ENCODE measurements around the gene DGAT2.

DGAT2 gene

GRCh38 chr11:75827562-75827961, 59.0 kb downstream of the DGAT2 start:
- Histone ChIP-seq H3K27ac (ENCODE audit: low read depth, low read length) (peak overlapping the region; percentile 0; the same call in 1 of the 2 replicates), H3K79me2 (ENCODE audit: control insufficient read depth, insufficient read depth, low read length, unreplicated experiment) (peaks cover 85% of the 10 kb centered on the region), H3K4me1 (ENCODE audit: control insufficient read depth, insufficient read depth, low read length, unreplicated experiment) (peaks cover 28% of the 10 kb centered on the region), H2AFZ (ENCODE audit: low read length, unreplicated experiment) (no peak overlapping the region), H3K4me3 (ENCODE audit: low read depth, low read length) (no peak overlapping the region), H3K27me3 (ENCODE audit: insufficient read depth, low read length) (no peaks in the 10 kb centered on the region), H3K36me3 (ENCODE audit: insufficient read depth, low read length) (peaks cover 2% of the 10 kb centered on the region; the same call in 1 of the 2 replicates)

DNA sequence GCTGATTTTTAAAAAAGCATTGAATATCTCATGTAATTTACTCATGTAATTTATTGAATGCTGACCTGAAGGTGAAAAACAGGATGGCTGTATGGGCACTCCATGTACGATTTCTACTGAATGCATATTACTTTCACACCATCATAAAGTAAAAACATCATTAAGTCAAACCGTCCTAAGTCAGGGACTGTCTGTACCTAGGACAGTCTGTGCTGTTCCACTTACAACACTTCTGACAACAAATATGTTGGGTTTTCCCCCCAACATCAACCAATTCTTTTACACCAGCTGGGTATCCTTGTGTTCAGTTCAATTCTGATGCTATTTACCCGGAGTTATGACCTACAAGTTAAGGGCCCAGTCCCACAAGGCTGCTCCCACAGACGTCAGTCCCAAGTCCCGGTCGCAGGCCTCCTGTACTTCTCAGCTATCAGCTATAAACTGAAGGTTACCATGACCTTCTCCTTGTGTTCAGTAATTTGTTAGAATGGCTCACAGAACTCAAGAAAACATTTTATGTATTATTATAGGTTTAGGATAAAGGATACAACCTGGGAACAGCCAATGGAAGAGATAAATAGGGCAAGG, 63.4 kb downstream of the DGAT2 start:
- H3K27ac ChIP-seq (ENCODE audit: low read depth, low read length), result no peak overlapping the region
- peaks cover 7% of the 10 kb centered on the region for H3K4me1 ChIP-seq (ENCODE audit: control insufficient read depth, insufficient read depth, low read length, unreplicated experiment)
- H3K4me3 ChIP-seq (ENCODE audit: low read depth, low read length), result no peak overlapping the region
- no peaks in the 10 kb centered on the region; the same call in 1 of the 2 replicates for H3K36me3 ChIP-seq (ENCODE audit: insufficient read depth, low read length)
- no peak overlapping the region for H2AFZ ChIP-seq (ENCODE audit: low read length, unreplicated experiment)
- no peaks in the 10 kb centered on the region for H3K27me3 ChIP-seq (ENCODE audit: insufficient read depth, low read length)
- H3K79me2 ChIP-seq (ENCODE audit: control insufficient read depth, insufficient read depth, low read length, unreplicated experiment), result peaks cover 50% of the 10 kb centered on the region

GRCh38 chr11:75834728-75835127, 66.2 kb downstream of the DGAT2 start:
- Histone ChIP-seq H3K27me3 (ENCODE audit: insufficient read depth, low read length) (no peaks in the 10 kb centered on the region), H3K4me3 (ENCODE audit: low read depth, low read length) (no peak overlapping the region), H2AFZ (ENCODE audit: low read length, unreplicated experiment) (no peak overlapping the region), H3K79me2 (ENCODE audit: control insufficient read depth, insufficient read depth, low read length, unreplicated experiment) (peaks cover 35% of the 10 kb centered on the region), H3K36me3 (ENCODE audit: insufficient read depth, low read length) (peaks cover 3% of the 10 kb centered on the region; the same call in 1 of the 2 replicates), H3K4me1 (ENCODE audit: control insufficient read depth, insufficient read depth, low read length, unreplicated experiment) (no peaks in the 10 kb centered on the region), H3K27ac (ENCODE audit: low read depth, low read length) (no peak overlapping the region)

DNA sequence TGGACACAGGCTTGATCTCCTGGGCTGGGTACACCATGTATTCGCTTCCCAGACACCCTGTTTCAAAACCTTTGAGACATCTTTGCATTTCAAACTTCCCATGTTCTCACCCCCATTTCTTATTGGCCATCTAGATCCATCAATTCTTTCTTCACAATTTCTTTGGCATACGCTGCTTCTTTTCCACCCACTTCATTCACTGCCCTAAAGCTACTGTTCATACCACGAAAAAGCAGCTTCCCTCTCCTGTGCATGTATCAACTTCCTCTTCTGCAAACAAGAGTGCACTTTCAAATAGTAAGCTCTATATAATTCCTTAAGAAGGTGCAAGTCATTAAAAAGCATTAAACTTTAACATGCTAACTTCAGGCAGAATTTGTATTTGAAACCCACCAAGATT, 67.8 kb downstream of the DGAT2 start:
- Histone ChIP-seq H3K27me3 (ENCODE audit: insufficient read depth, low read length) (no peaks in the 10 kb centered on the region), H3K4me1 (ENCODE audit: control insufficient read depth, insufficient read depth, low read length, unreplicated experiment) (peaks cover 4% of the 10 kb centered on the region), H3K36me3 (ENCODE audit: insufficient read depth, low read length) (peaks cover 3% of the 10 kb centered on the region; the same call in 1 of the 2 replicates), H3K79me2 (ENCODE audit: control insufficient read depth, insufficient read depth, low read length, unreplicated experiment) (peaks cover 26% of the 10 kb centered on the region), H3K4me3 (ENCODE audit: low read depth, low read length) (no peak overlapping the region), H2AFZ (ENCODE audit: low read length, unreplicated experiment) (no peak overlapping the region), H3K27ac (ENCODE audit: low read depth, low read length) (no peak overlapping the region)

- no peak overlapping the region for H3K4me3 ChIP-seq (ENCODE audit: low read depth, low read length)
- H3K27me3 ChIP-seq (ENCODE audit: insufficient read depth, low read length), result no peaks in the 10 kb centered on the region
- H3K27ac ChIP-seq (ENCODE audit: low read depth, low read length), result no peak overlapping the region
- no peak overlapping the region for H2AFZ ChIP-seq (ENCODE audit: low read length, unreplicated experiment)
- peaks cover 27% of the 10 kb centered on the region for H3K79me2 ChIP-seq (ENCODE audit: control insufficient read depth, insufficient read depth, low read length, unreplicated experiment)
- H3K4me1 ChIP-seq (ENCODE audit: control insufficient read depth, insufficient read depth, low read length, unreplicated experiment), result peaks cover 4% of the 10 kb centered on the region
- H3K36me3 ChIP-seq (ENCODE audit: insufficient read depth, low read length), result peaks cover 3% of the 10 kb centered on the region; the same call in 1 of the 2 replicates
Observed at GRCh38 chr11:75839851-75840250, 71.3 kb downstream of the DGAT2 start.

GRCh38 chr11:75840522-75840921, 71.9 kb downstream of the DGAT2 start:
- Histone ChIP-seq H3K36me3 (ENCODE audit: insufficient read depth, low read length) (peaks cover 9% of the 10 kb centered on the region; the same call in 1 of the 2 replicates), H3K79me2 (ENCODE audit: control insufficient read depth, insufficient read depth, low read length, unreplicated experiment) (peaks cover 33% of the 10 kb centered on the region), H3K4me1 (ENCODE audit: control insufficient read depth, insufficient read depth, low read length, unreplicated experiment) (peaks cover 4% of the 10 kb centered on the region), H3K4me3 (ENCODE audit: low read depth, low read length) (no peak overlapping the region), H3K27me3 (ENCODE audit: insufficient read depth, low read length) (no peaks in the 10 kb centered on the region), H3K27ac (ENCODE audit: low read depth, low read length) (no peak overlapping the region), H2AFZ (ENCODE audit: low read length, unreplicated experiment) (no peak overlapping the region)

DNA sequence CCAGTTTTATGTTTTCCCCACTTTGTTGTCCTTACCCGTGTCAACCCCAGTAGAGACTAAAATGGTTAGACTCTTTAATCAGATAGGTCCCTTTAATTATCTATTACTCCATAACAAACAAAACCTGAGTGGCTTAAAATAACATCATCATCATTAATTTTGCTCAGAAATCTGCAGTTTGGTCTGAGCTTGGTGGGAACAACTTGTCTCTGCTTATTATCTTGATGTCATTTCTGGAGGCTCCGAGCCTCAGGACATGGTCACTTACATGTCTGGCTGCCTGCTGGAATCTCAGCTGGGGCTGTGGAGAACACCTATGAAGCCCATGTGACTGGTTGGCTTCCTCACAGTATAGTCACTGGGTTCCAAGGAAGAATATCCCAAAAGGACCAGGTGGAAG, 73.2 kb downstream of the DGAT2 start:
- Histone ChIP-seq H3K4me3 (ENCODE audit: low read depth, low read length) (no peak overlapping the region), H2AFZ (ENCODE audit: low read length, unreplicated experiment) (no peak overlapping the region), H3K36me3 (ENCODE audit: insufficient read depth, low read length) (peaks cover 9% of the 10 kb centered on the region; the same call in 1 of the 2 replicates), H3K4me1 (ENCODE audit: control insufficient read depth, insufficient read depth, low read length, unreplicated experiment) (peaks cover 4% of the 10 kb centered on the region), H3K27me3 (ENCODE audit: insufficient read depth, low read length) (no peaks in the 10 kb centered on the region), H3K79me2 (ENCODE audit: control insufficient read depth, insufficient read depth, low read length, unreplicated experiment) (peaks cover 42% of the 10 kb centered on the region), H3K27ac (ENCODE audit: low read depth, low read length) (no peak overlapping the region)

DNA sequence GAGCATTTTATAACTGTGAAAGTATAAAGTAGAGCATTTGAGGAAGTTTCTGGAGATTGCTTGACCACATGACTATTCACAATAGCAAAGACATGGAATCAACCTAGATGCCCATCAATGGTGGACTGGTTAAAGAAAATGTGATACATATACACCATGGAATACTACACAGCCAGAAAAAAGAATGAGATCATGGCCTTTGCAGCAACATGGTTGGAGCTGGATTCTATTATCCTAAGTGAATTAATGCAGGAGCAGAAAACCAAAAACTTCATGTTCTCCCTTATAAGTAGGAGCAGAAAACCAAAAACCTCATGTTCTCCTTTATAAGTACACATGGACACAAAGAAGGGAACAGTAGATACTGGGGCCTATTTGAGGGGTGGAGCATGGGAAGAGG, 76.7 kb downstream of the DGAT2 start:
- peaks cover 12% of the 10 kb centered on the region for H3K4me1 ChIP-seq (ENCODE audit: control insufficient read depth, insufficient read depth, low read length, unreplicated experiment)
- H2AFZ ChIP-seq (ENCODE audit: low read length, unreplicated experiment), result no peak overlapping the region
- peaks cover 51% of the 10 kb centered on the region for H3K79me2 ChIP-seq (ENCODE audit: control insufficient read depth, insufficient read depth, low read length, unreplicated experiment)
- no peaks in the 10 kb centered on the region for H3K27me3 ChIP-seq (ENCODE audit: insufficient read depth, low read length)
- H3K27ac ChIP-seq (ENCODE audit: low read depth, low read length), result no peak overlapping the region
- 0 out of 2 replicates have a peak, but pooled peaks cover 7% of the 10 kb centered on the region for H3K36me3 ChIP-seq (ENCODE audit: insufficient read depth, low read length)
- H3K4me3 ChIP-seq (ENCODE audit: low read depth, low read length), result no peak overlapping the region

- peaks cover 11% of the 10 kb centered on the region; the same call in 1 of the 2 replicates for H3K36me3 ChIP-seq (ENCODE audit: insufficient read depth, low read length)
- H3K4me3 ChIP-seq (ENCODE audit: low read depth, low read length), result no peak overlapping the region
- H3K27me3 ChIP-seq (ENCODE audit: insufficient read depth, low read length), result no peaks in the 10 kb centered on the region
- H3K27ac ChIP-seq (ENCODE audit: low read depth, low read length), result no peak overlapping the region
- no peak overlapping the region for H2AFZ ChIP-seq (ENCODE audit: low read length, unreplicated experiment)
- H3K4me1 ChIP-seq (ENCODE audit: control insufficient read depth, insufficient read depth, low read length, unreplicated experiment), result peaks cover 22% of the 10 kb centered on the region
- H3K79me2 ChIP-seq (ENCODE audit: control insufficient read depth, insufficient read depth, low read length, unreplicated experiment), result peaks cover 36% of the 10 kb centered on the region
Observed at GRCh38 chr11:75849894-75850293, 81.3 kb downstream of the DGAT2 start.

DNA sequence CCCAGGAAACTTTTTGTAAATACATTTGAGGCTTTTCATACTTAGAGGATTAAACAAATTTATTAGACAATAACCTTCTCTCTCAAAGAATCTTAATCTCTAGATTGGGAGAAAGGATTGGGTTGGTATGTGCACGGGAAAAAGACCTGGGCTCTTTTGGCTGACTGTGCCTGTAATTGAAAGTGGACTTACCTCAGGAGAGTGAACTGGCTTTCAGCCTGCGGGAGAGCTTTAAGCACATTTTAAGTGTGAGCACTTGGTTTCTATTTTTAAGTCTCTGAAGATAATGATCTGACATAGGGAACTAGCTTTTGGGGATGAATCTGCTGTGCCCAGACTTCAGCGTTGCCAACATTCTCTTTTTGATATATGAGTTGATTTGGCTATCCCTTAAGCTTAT, 82.2 kb downstream of the DGAT2 start:
- H3K27ac ChIP-seq (ENCODE audit: low read depth, low read length), result peak overlapping the region; percentile 42
- peak overlapping the region; percentile 2 for H2AFZ ChIP-seq (ENCODE audit: low read length, unreplicated experiment)
- H3K4me1 ChIP-seq (ENCODE audit: control insufficient read depth, insufficient read depth, low read length, unreplicated experiment), result peaks cover 22% of the 10 kb centered on the region
- peak overlapping the region; percentile 8; the same call in 1 of the 2 replicates for H3K4me3 ChIP-seq (ENCODE audit: low read depth, low read length)
- H3K79me2 ChIP-seq (ENCODE audit: control insufficient read depth, insufficient read depth, low read length, unreplicated experiment), result peaks cover 32% of the 10 kb centered on the region
- no peaks in the 10 kb centered on the region for H3K27me3 ChIP-seq (ENCODE audit: insufficient read depth, low read length)
- peaks cover 4% of the 10 kb centered on the region; the same call in 1 of the 2 replicates for H3K36me3 ChIP-seq (ENCODE audit: insufficient read depth, low read length)
